ENCODE measurements around the gene ZNF521.

The ZNF521 gene
- 0 to 0.07 reads per million in 2 donors for total RNA-seq

GRCh38 chr18:25351777-25352628 lies at the start of gene ZNF521:
Gene ZNF521 (minus strand): TSS chr18:25352166. CDS start chr18:25350946, 1,220 bp downstream.
- no peak for DNase-seq

GRCh38 chr18:25399554-25399953 lies 47.6 kb upstream of the ZNF521 start:
- DNase-seq = no peak

- no peak for DNase-seq
Measured at GRCh38 chr18:25392192-25392591, 40.2 kb upstream of the ZNF521 start.

- no peak for DNase-seq
Measured at GRCh38 chr18:25373432-25374179, 21.6 kb upstream of the ZNF521 start.

GRCh38 chr18:25370391-25370790 lies 18.4 kb upstream of the ZNF521 start:
- DNase-seq = no peak

GRCh38 chr18:25365242-25365641 lies 13.3 kb upstream of the ZNF521 start:
- no peak for DNase-seq

GRCh38 chr18:25364732-25365131 lies 12.8 kb upstream of the ZNF521 start:
- DNase-seq = no peak

GRCh38 chr18:25360301-25360899 lies 8.4 kb upstream of the ZNF521 start:
- DNase-seq = no peak

- no peak for DNase-seq
Measured at GRCh38 chr18:25353080-25353479, 1.1 kb upstream of the ZNF521 start.

- DNase-seq = no peak
Measured at GRCh38 chr18:25352629-25353005, 651 bp upstream of the ZNF521 start.

GRCh38 chr18:25351280-25351775 lies 638 bp downstream of the ZNF521 start:
- DNase-seq = no peak

GRCh38 chr18:25350489-25351251 lies 1.3 kb downstream of the ZNF521 start:
- DNase-seq = no peak

- no peak for DNase-seq
Measured at GRCh38 chr18:25349926-25350487, 2.0 kb downstream of the ZNF521 start.

- DNase-seq = no peak
Measured at GRCh38 chr18:25349131-25349925, 2.6 kb downstream of the ZNF521 start.

GRCh38 chr18:25348386-25349130 lies 3.4 kb downstream of the ZNF521 start:
- no peak for DNase-seq

GRCh38 chr18:25346561-25346960 lies 5.4 kb downstream of the ZNF521 start:
- no peak for DNase-seq

GRCh38 chr18:25345081-25345866 lies 6.7 kb downstream of the ZNF521 start:
- DNase-seq = no peak

GRCh38 chr18:25341831-25342230 lies 10.1 kb downstream of the ZNF521 start:
- DNase-seq = no peak

- DNase-seq = no peak
Measured at GRCh38 chr18:25340762-25341161, 11.2 kb downstream of the ZNF521 start.

- DNase-seq = no peak
Measured at GRCh38 chr18:25335676-25336075, 16.3 kb downstream of the ZNF521 start.
